ENCODE data around the gene DLG4.
A peak's percentile ranks its signal among the peaks of the same experiment; 100 is the strongest.
"Not testable (repeated sequence)": the region's sequence is repeated elsewhere in the genome, so short reads cannot be mapped to it uniquely, and the experiment has no call there.

Gene DLG4

GRCh38 chr17:7179317-7180254 lies 40.0 kb downstream of the DLG4 start, which contains the start of gene ASGR1:
Gene ASGR1, minus strand, starts transcription at chr17:7179370. Its CDS starts 807 bp downstream, at chr17:7178563.
- peaks cover 12% of the 10 kb centered on the region for H3K27me3 Mint-ChIP-seq
- H3K9me3 Mint-ChIP-seq: no peaks in the 10 kb centered on the region
- peak within 1 kb of the TSS; percentile 66 for H3K4me3 Mint-ChIP-seq
- H3K36me3 Mint-ChIP-seq (ENCODE audit: low read depth): no peaks in the 10 kb centered on the region
- peaks cover 11% of the 10 kb centered on the region for H3K4me1 Mint-ChIP-seq
- ATAC-seq (no peak), DNase-seq (no peak)
- H3K27ac Mint-ChIP-seq: no peak within 1 kb of the TSS

- Mint-ChIP-seq H3K4me3 (no peak overlapping the region), H3K9me3 (no peaks in the 10 kb centered on the region), H3K27ac (no peak overlapping the region), H3K4me1 (peaks cover 11% of the 10 kb centered on the region), H3K36me3 (ENCODE audit: low read depth) (no peaks in the 10 kb centered on the region), H3K27me3 (peaks cover 12% of the 10 kb centered on the region)
- DNase-seq (no peak), ATAC-seq (no peak)
Observed at GRCh38 chr17:7178973-7179316, 40.7 kb downstream of the DLG4 start.

- H3K27me3 Mint-ChIP-seq: peaks cover 12% of the 10 kb centered on the region
- ATAC-seq (no peak), DNase-seq (peak; percentile 12)
- peak overlapping the region; percentile 66 for H3K4me3 Mint-ChIP-seq
- peak overlapping the region; percentile 11 for H3K27ac Mint-ChIP-seq
- H3K36me3 Mint-ChIP-seq (ENCODE audit: low read depth): no peaks in the 10 kb centered on the region
- H3K9me3 Mint-ChIP-seq: no peaks in the 10 kb centered on the region
- H3K4me1 Mint-ChIP-seq: peaks cover 11% of the 10 kb centered on the region
Observed at GRCh38 chr17:7177954-7178477, 41.6 kb downstream of the DLG4 start.

- Mint-ChIP-seq H3K4me3 (peak overlapping the region; percentile 66), H3K9me3 (no peaks in the 10 kb centered on the region), H3K27me3 (peaks cover 12% of the 10 kb centered on the region), H3K27ac (peak overlapping the region; percentile 11), H3K36me3 (ENCODE audit: low read depth) (no peaks in the 10 kb centered on the region), H3K4me1 (peaks cover 11% of the 10 kb centered on the region)
- ATAC-seq: peak; percentile 64
- peak; percentile 66 for DNase-seq
Observed at GRCh38 chr17:7177191-7177953, 42.3 kb downstream of the DLG4 start.

GRCh38 chr17:7176841-7177190 lies 42.8 kb downstream of the DLG4 start:
- no peaks in the 10 kb centered on the region for H3K9me3 Mint-ChIP-seq
- H3K4me3 Mint-ChIP-seq: no peak overlapping the region
- peaks cover 11% of the 10 kb centered on the region for H3K4me1 Mint-ChIP-seq
- ATAC-seq (no peak), DNase-seq (no peak)
- H3K27me3 Mint-ChIP-seq: peaks cover 12% of the 10 kb centered on the region
- H3K27ac Mint-ChIP-seq: no peak overlapping the region
- H3K36me3 Mint-ChIP-seq (ENCODE audit: low read depth): no peaks in the 10 kb centered on the region

- H3K36me3 Mint-ChIP-seq (ENCODE audit: low read depth): no peaks in the 10 kb centered on the region
- ATAC-seq: no peak
- no peak overlapping the region for H3K4me3 Mint-ChIP-seq
Observed at GRCh38 chr17:7176107-7176840, 43.4 kb downstream of the DLG4 start.

GRCh38 chr17:7175330-7175733 lies 44.3 kb downstream of the DLG4 start:
- Mint-ChIP-seq H3K36me3 (ENCODE audit: low read depth) (no peaks in the 10 kb centered on the region), H3K4me3 (no peak overlapping the region), H3K9me3 (no peaks in the 10 kb centered on the region), H3K27me3 (peaks cover 12% of the 10 kb centered on the region), H3K27ac (no peak overlapping the region), H3K4me1 (peaks cover 11% of the 10 kb centered on the region)
- no peak for DNase-seq
- no peak for ATAC-seq

More at GRCh38 chr17:7176107-7176840, 43.4 kb downstream of the DLG4 start:
- Mint-ChIP-seq H3K27me3 (peaks cover 12% of the 10 kb centered on the region), H3K27ac (no peak overlapping the region), H3K4me1 (peaks cover 11% of the 10 kb centered on the region), H3K9me3 (no peaks in the 10 kb centered on the region)
- DNase-seq: no peak

GRCh38 chr17:7174603-7175326 lies 44.9 kb downstream of the DLG4 start:
- ATAC-seq (no peak), DNase-seq (no peak)
- Mint-ChIP-seq H3K27me3 (peaks cover 12% of the 10 kb centered on the region), H3K27ac (no peak overlapping the region), H3K4me1 (peaks cover 11% of the 10 kb centered on the region), H3K36me3 (ENCODE audit: low read depth) (no peaks in the 10 kb centered on the region), H3K9me3 (no peaks in the 10 kb centered on the region), H3K4me3 (no peak overlapping the region)

GRCh38 chr17:7173687-7174602 lies 45.7 kb downstream of the DLG4 start:
- H3K9me3 Mint-ChIP-seq: no peaks in the 10 kb centered on the region
- ATAC-seq: peak; percentile 66
- H3K27ac Mint-ChIP-seq: no peak overlapping the region
- peak; percentile 65 for DNase-seq
- peaks cover 12% of the 10 kb centered on the region for H3K27me3 Mint-ChIP-seq
- no peak overlapping the region for H3K4me3 Mint-ChIP-seq
- peaks cover 2% of the 10 kb centered on the region for H3K36me3 Mint-ChIP-seq (ENCODE audit: low read depth)
- H3K4me1 Mint-ChIP-seq: peaks cover 11% of the 10 kb centered on the region

- ATAC-seq; H3K4me3 Mint-ChIP-seq; H3K4me1 Mint-ChIP-seq; H3K27me3 Mint-ChIP-seq; H3K9me3 Mint-ChIP-seq; H3K36me3 Mint-ChIP-seq (ENCODE audit: low read depth); DNase-seq; H3K27ac Mint-ChIP-seq: not testable (repeated sequence)
Observed at GRCh38 chr17:7172522-7173191, 47.0 kb downstream of the DLG4 start.

GRCh38 chr17:7169565-7169908 lies 50.1 kb downstream of the DLG4 start:
- not testable (repeated sequence) for H3K9me3 Mint-ChIP-seq; H3K27me3 Mint-ChIP-seq; H3K4me1 Mint-ChIP-seq; ATAC-seq; H3K27ac Mint-ChIP-seq; H3K36me3 Mint-ChIP-seq (ENCODE audit: low read depth); DNase-seq; H3K4me3 Mint-ChIP-seq

GRCh38 chr17:7168841-7169564 lies 50.6 kb downstream of the DLG4 start:
- not testable (repeated sequence) for H3K4me1 Mint-ChIP-seq; H3K9me3 Mint-ChIP-seq; ATAC-seq; H3K4me3 Mint-ChIP-seq; H3K27me3 Mint-ChIP-seq; H3K27ac Mint-ChIP-seq; DNase-seq; H3K36me3 Mint-ChIP-seq (ENCODE audit: low read depth)
